ENCODE results near the gene SLC36A1. TPM values are rescaled to one million over a fixed set of nuclear protein-coding genes. Genes with fewer than 3 reads are reported as not detected.

Gene SLC36A1
- total and polyA plus RNA-seq, 10 donors = 1.7 to 29.6 (median 17.7) TPM

DNA sequence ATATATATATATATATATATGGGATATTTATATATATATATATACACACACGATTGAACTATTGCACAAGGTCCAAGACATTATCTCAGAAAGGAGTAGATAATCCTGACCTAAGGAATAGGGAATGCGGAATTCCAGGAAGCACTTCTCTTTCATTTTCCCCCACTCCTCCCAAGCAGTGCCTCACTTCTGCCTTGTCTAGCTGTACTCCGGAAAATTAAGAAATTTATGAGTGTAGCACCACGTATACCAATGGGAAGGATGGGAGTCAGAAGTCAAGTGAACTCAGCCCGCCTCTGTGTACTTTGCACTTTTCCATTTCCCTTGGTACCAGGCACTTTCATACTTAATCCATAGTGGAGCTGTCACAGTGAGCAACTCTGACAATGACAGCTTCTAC lies 10.9 kb downstream of the SLC36A1 start:
- H3K4me3 ChIP-seq = no peak overlapping the region
- H3K9me3 ChIP-seq = no peaks in the 10 kb centered on the region
- H3K4me1 ChIP-seq = peaks cover 0 to 11% (median 6%) of the 10 kb centered on the region in 6 donors
- intact Hi-C loops (cut with DNase I; ENCODE audit: low total_unique reads) = no loop called here
- 39 to 96% (median 80%) methylated on average over 5 of the region's 5 CpGs for WGBS, 5 donors
- H3K27ac ChIP-seq = no peak overlapping the region
- no peak for DNase-seq
- H3K27me3 ChIP-seq (replicated peaks in 1 of 7) = no peaks in the 10 kb centered on the region
- TF ChIP-seq, protein P1, sequence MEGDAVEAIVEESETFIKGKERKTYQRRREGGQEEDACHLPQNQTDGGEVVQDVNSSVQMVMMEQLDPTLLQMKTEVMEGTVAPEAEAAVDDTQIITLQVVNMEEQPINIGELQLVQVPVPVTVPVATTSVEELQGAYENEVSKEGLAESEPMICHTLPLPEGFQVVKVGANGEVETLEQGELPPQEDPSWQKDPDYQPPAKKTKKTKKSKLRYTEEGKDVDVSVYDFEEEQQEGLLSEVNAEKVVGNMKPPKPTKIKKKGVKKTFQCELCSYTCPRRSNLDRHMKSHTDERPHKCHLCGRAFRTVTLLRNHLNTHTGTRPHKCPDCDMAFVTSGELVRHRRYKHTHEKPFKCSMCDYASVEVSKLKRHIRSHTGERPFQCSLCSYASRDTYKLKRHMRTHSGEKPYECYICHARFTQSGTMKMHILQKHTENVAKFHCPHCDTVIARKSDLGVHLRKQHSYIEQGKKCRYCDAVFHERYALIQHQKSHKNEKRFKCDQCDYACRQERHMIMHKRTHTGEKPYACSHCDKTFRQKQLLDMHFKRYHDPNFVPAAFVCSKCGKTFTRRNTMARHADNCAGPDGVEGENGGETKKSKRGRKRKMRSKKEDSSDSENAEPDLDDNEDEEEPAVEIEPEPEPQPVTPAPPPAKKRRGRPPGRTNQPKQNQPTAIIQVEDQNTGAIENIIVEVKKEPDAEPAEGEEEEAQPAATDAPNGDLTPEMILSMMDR (IDR thresholded peaks at IDR 0.05 in 8 of 11, conservative IDR thresholded peaks at IDR 0.05 in 3 of 11) = no peak
- TF ChIP-seq POLR2AphosphoS5 (IDR thresholded peaks at IDR 0.05) (no peak), POLR2A (IDR thresholded peaks at IDR 0.05) (no peak)
- peaks cover 0 to 54% (median 3%) of the 10 kb centered on the region in 6 donors for H3K36me3 ChIP-seq

DNA sequence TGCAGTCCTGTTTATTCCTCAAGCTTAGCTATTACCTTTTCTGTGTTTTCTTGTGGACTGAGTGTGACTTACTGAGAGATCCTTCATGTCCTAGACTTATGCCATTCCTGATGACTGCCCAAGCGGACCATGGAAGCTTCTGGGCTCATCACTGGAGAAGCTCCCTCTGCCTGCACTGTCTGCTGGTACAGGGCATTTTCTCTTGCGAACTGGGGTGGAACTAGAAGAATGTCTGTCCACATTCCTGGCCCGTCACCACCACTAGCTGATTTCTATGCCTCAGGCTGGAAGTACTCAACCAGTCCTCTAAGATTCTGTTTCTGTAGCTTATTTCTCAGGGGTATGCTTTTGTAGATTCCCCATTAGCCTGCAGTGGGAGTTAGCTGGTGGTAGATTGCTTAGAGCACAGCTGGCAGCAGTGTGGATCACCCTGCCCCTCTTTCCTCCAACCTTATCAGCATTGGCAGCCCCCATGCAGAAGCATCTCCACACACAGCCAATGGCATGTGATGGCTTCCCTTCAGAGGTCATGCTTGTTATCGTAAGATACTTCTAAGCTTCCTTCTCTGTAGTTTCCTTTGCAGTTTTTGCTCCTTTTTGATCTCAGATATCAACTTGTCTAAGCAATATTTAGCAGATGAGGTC lies 12.4 kb downstream of the SLC36A1 start:
- Histone ChIP-seq H3K4me3 (no peak overlapping the region), H3K27me3 (replicated peaks in 1 of 7) (no peaks in the 10 kb centered on the region), H3K4me1 (peaks cover 0 to 11% (median 6%) of the 10 kb centered on the region in 6 donors), H3K27ac (no peak overlapping the region), H3K9me3 (no peaks in the 10 kb centered on the region), H3K36me3 (peaks cover 0 to 69% (median 14%) of the 10 kb centered on the region in 6 donors)
- intact Hi-C loops (cut with DNase I; ENCODE audit: low total_unique reads) = no loop called here
- TF ChIP-seq, protein P1 (IDR thresholded peaks at IDR 0.05 in 8 of 11, conservative IDR thresholded peaks at IDR 0.05 in 3 of 11) = no peak
- TF ChIP-seq POLR2A (IDR thresholded peaks at IDR 0.05) (no peak), POLR2AphosphoS5 (IDR thresholded peaks at IDR 0.05) (no peak)
- no peak for DNase-seq
- 84 to 90% (median 86%) methylated on average over 4 of the region's 4 CpGs for WGBS, 5 donors

DNA sequence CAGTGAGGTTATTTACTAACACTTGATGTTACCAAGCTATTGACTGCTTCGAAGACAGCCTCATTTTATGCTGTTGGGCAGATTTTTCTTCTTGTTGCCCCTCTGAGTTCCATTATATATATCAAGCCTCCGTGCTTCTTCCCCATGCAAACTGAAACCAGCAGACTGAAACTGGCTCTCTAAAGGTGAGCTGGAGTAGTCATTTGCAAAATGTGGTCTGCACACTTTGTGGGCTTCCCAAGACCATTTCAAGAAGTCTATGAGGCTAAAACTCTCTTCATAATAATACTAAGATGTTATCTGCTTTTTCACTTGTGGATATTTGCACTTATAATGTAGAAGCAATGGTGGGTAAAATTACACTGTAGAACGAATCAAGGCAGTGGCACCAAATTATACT lies 13.9 kb downstream of the SLC36A1 start:
- peaks cover 0 to 84% (median 22%) of the 10 kb centered on the region in 6 donors for H3K36me3 ChIP-seq
- no peak overlapping the region for H3K4me3 ChIP-seq
- H3K4me1 ChIP-seq = peaks cover 0 to 9% (median 6%) of the 10 kb centered on the region in 6 donors
- WGBS, 5 donors = 74 to 90% (median 84%) methylated on average over 3 of the region's 3 CpGs
- intact Hi-C loops (cut with DNase I; ENCODE audit: low total_unique reads) = no loop called here
- TF ChIP-seq POLR2A (IDR thresholded peaks at IDR 0.05) = no peak
- H3K9me3 ChIP-seq = no peaks in the 10 kb centered on the region
- no peak for DNase-seq
- no peak overlapping the region for H3K27ac ChIP-seq
- H3K27me3 ChIP-seq (replicated peaks in 1 of 7) = no peaks in the 10 kb centered on the region

DNA sequence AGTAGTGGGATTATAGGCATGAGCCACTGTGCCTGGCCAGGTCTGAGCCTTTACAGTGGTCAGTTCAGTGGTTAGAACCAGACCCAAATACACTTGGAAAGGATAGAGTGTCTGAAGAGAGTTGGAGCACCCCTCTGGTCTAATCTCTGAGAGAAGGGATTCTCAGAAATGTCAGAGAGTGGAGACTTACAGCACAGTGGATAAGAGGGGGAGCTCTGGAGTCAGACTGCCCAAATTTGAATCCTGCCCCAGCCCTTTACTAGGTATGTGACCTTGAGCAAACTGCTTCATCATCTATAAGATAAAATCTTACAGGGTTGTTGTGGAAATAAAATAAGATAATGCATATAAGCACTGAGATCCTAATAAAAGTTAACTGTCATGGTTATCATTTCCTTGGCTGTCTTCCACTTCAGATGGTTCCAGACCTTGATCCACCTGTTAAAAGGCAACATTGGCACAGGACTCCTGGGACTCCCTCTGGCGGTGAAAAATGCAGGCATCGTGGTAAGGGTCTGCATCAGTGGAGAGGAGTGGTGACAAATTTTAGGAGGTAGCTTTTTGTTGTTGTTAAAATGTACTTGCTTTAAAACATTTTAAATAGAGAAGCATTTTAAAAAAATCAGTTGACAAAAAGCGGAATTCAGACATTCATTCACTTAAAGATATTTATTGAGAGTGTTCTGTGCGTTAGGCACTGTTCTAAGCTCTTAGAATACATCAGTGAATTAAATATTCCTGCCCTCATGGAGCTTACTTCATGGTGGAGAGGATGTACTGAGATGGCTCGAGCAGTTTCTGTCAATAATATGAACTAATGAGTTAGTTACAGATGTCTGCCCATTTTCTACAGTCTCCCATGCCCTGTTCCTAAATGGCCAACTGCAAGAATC lies 16.0 kb downstream of the SLC36A1 start:
- Histone ChIP-seq H3K9me3 (no peaks in the 10 kb centered on the region), H3K4me3 (no peak overlapping the region), H3K27me3 (replicated peaks in 1 of 7) (no peaks in the 10 kb centered on the region), H3K27ac (no peak overlapping the region), H3K4me1 (no peaks in the 10 kb centered on the region), H3K36me3 (peaks cover 0 to 98% (median 33%) of the 10 kb centered on the region in 6 donors)
- TF ChIP-seq, protein P1 (IDR thresholded peaks at IDR 0.05 in 8 of 11, conservative IDR thresholded peaks at IDR 0.05 in 3 of 11) = peak in 1 of 11 experiments; percentile 27
- TF ChIP-seq POLR2AphosphoS5 (IDR thresholded peaks at IDR 0.05) = no peak
- 57 to 81% (median 73%) methylated on average over 5 of the region's 5 CpGs for WGBS, 5 donors
- DNase-seq = no peak
- intact Hi-C loops (cut with DNase I; ENCODE audit: low total_unique reads) = no loop called here
